Upper lobe of right lung (tissue), 1 donor: ENCODE measurements around the gene SDHAF2. TPM values are rescaled to one million over a fixed set of nuclear protein-coding genes. Genes with fewer than 3 reads are reported as not detected.

Source experiments
- ATAC-seq: fragments of 200-7000 bp; cut with Tn5 transposase; one replicate; pipeline ENCODE4 v1.9.1; 2020; ENCODE audit warnings: mild to moderate bottlenecking, moderate library complexity
- DNase-seq: peaks from one replicate; pipeline ENCODE4 v3.0.0-alpha.2; 2020
- H3K27ac ChIP-seq: fragments of 200-600 bp; one replicate; pipeline ENCODE4 v1.8.0; 2022
- H3K27me3 ChIP-seq: fragments of 200-600 bp; one replicate; pipeline ENCODE4 v1.8.0; 2022; ENCODE audit warnings: mild to moderate bottlenecking
- H3K36me3 ChIP-seq: fragments of 200-600 bp; one replicate; pipeline ENCODE4 v1.8.0; 2022
- H3K4me1 ChIP-seq: fragments of 200-600 bp; one replicate; pipeline ENCODE4 v1.8.0; 2022
- H3K4me3 ChIP-seq: fragments of 200-600 bp; one replicate; pipeline ENCODE4 v1.8.0; 2022; ENCODE audit warnings: mild to moderate bottlenecking
- H3K9me3 ChIP-seq: fragments of 200-600 bp; one replicate; pipeline ENCODE4 v1.8.0; 2022
- CTCF ChIP-seq: fragments of 200-600 bp; IDR thresholded peaks from one replicate; pipeline ENCODE4 v1.8.0; 2022; ENCODE audit warnings: antibody characterized with exemption
- intact Hi-C: fragments of 100-400 bp; cut with DNase I; formaldehyde crosslinking; loops from one replicate; pipeline ENCODE4 v1.11.0; 2022
- total RNA-seq: library from RNA; stranded (reverse); fragmentation: NEBNext Ultra II Directional; extraction: Animal tissue kit (Norgen Biotek cat#: 25700); gene quantifications from one replicate; pipeline ENCODE4 v1.2.1, GENCODE V29; 2021
- donor health status: DM: no; HTN: yes; CAD: no; lungs with severe emphysema.

Gene SDHAF2
- total RNA-seq, 1 donor from 2014 or later: 34.1 TPM

GRCh38 chr11:61473370-61474012 is 43.6 kb downstream of the SDHAF2 start:
- H3K27ac ChIP-seq: no peak overlapping the region
- peaks cover 4% of the 10 kb centered on the region for H3K36me3 ChIP-seq
- H3K4me1 ChIP-seq: peaks cover 3% of the 10 kb centered on the region
- no peaks in the 10 kb centered on the region for H3K9me3 ChIP-seq
- ATAC-seq: no peak
- H3K4me3 ChIP-seq: no peak overlapping the region
- no peaks in the 10 kb centered on the region for H3K27me3 ChIP-seq
- intact Hi-C loops: loop anchor here (10.0 kb wide), 2 partner anchors 51 to 161 kb away; no protein-coding TSS in a partner anchor
- no peak for TF ChIP-seq CTCF
- DNase-seq: no peak

- DNase-seq: no peak
- no peak for TF ChIP-seq CTCF
- Histone ChIP-seq H3K36me3 (peaks cover 4% of the 10 kb centered on the region), H3K4me3 (no peak overlapping the region), H3K27me3 (no peaks in the 10 kb centered on the region), H3K27ac (no peak overlapping the region), H3K9me3 (no peaks in the 10 kb centered on the region), H3K4me1 (peaks cover 3% of the 10 kb centered on the region)
- no peak for ATAC-seq
- intact Hi-C loops: loop anchor here (10.0 kb wide), 2 partner anchors 51 to 161 kb away; no protein-coding TSS in a partner anchor
These were observed 44.2 kb downstream of the SDHAF2 start for GRCh38 chr11:61474013-61474643.

GRCh38 chr11:61475433-61475832 is 45.5 kb downstream of the SDHAF2 start:
- Histone ChIP-seq H3K27ac (no peak overlapping the region), H3K4me3 (no peak overlapping the region)
- intact Hi-C loops: loop anchor here (10.0 kb wide), 2 partner anchors 49 to 159 kb away; no protein-coding TSS in a partner anchor

GRCh38 chr11:61476371-61476770 is 46.4 kb downstream of the SDHAF2 start:
- ATAC-seq (no peak), DNase-seq (no peak)
- Histone ChIP-seq H3K9me3 (no peaks in the 10 kb centered on the region), H3K36me3 (no peaks in the 10 kb centered on the region), H3K4me3 (no peak overlapping the region), H3K27me3 (no peaks in the 10 kb centered on the region), H3K4me1 (peaks cover 3% of the 10 kb centered on the region), H3K27ac (no peak overlapping the region)
- no peak for TF ChIP-seq CTCF
- intact Hi-C loops: loop anchor here (10.0 kb wide), 2 partner anchors 48 to 158 kb away; no protein-coding TSS in a partner anchor

More at GRCh38 chr11:61475433-61475832, 45.5 kb downstream of the SDHAF2 start:
- no peak for TF ChIP-seq CTCF
- Histone ChIP-seq H3K36me3 (no peaks in the 10 kb centered on the region), H3K27me3 (no peaks in the 10 kb centered on the region), H3K4me1 (peaks cover 3% of the 10 kb centered on the region), H3K9me3 (no peaks in the 10 kb centered on the region)
- ATAC-seq: no peak
- DNase-seq: no peak

- intact Hi-C loops: loop anchor here (10.0 kb wide), 2 partner anchors 48 to 158 kb away; no protein-coding TSS in a partner anchor
- DNase-seq (no peak), ATAC-seq (no peak)
- TF ChIP-seq CTCF: no peak
- no peak overlapping the region for H3K27ac ChIP-seq
- H3K36me3 ChIP-seq: no peaks in the 10 kb centered on the region
- H3K9me3 ChIP-seq: no peaks in the 10 kb centered on the region
- no peak overlapping the region for H3K4me3 ChIP-seq
- no peaks in the 10 kb centered on the region for H3K4me1 ChIP-seq
- no peaks in the 10 kb centered on the region for H3K27me3 ChIP-seq
These were observed 47.2 kb downstream of the SDHAF2 start for GRCh38 chr11:61477126-61477525.
